Suprapubic skin (tissue), 3 donors: Measurements from ENCODE around the gene GFY.
"Not testable (repeated sequence)": the region's sequence is repeated elsewhere in the genome, so short reads cannot be mapped to it uniquely, and the experiment has no call there.

ENCODE experiments used
- POLR2A ChIP-seq, 2 donors: fragments of 450-650 bp; IDR thresholded peaks; one replicate each; pipeline ENCODE4 v1.6.1; 2017; ENCODE audit warnings: antibody characterized with exemption in 2 of 2, mild to moderate bottlenecking in 2 of 2, moderate library complexity in 2 of 2
- TF ChIP-seq, protein P1 (sequence below), 2 donors: fragments of 200-600 bp in 1 of 2; fragments of 450-650 bp in 1 of 2; sonication (generic) in 1 of 2; IDR thresholded peaks; one replicate each; pipeline ENCODE4 v1.5.1; 2016 to 2019; ENCODE audit warnings: antibody characterized with exemption in 2 of 2, mild to moderate bottlenecking in 1 of 2, moderate library complexity in 1 of 2

GRCh38 chr19:49473501-49473867 lies 48.3 kb downstream of the GFY start:
- TF ChIP-seq, protein P1, sequence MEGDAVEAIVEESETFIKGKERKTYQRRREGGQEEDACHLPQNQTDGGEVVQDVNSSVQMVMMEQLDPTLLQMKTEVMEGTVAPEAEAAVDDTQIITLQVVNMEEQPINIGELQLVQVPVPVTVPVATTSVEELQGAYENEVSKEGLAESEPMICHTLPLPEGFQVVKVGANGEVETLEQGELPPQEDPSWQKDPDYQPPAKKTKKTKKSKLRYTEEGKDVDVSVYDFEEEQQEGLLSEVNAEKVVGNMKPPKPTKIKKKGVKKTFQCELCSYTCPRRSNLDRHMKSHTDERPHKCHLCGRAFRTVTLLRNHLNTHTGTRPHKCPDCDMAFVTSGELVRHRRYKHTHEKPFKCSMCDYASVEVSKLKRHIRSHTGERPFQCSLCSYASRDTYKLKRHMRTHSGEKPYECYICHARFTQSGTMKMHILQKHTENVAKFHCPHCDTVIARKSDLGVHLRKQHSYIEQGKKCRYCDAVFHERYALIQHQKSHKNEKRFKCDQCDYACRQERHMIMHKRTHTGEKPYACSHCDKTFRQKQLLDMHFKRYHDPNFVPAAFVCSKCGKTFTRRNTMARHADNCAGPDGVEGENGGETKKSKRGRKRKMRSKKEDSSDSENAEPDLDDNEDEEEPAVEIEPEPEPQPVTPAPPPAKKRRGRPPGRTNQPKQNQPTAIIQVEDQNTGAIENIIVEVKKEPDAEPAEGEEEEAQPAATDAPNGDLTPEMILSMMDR (IDR thresholded peaks at IDR 0.05), result not testable (repeated sequence)
- not testable (repeated sequence) for TF ChIP-seq POLR2A (IDR thresholded peaks at IDR 0.05)
